GM23248 (cell line): Measurements from ENCODE around the gene SDR42E2.

Experiments used
- EZH2 ChIP-seq: fragments of 200-600 bp; sonication (generic); IDR thresholded peaks from 2 replicates; pipeline ENCODE4 v1.6.1; 2018; ENCODE audit warnings: antibody characterized with exemption, mild to moderate bottlenecking; ENCODE audit not compliant: insufficient read depth, poor library complexity, severe bottlenecking
- EZH2phosphoT487 ChIP-seq: fragments of 200-600 bp; sonication (generic); IDR thresholded peaks from 2 replicates; pipeline ENCODE4 v1.6.1; 2018; ENCODE audit warnings: antibody characterized with exemption, moderate library complexity, mild to moderate bottlenecking, low read depth; ENCODE audit not compliant: insufficient read depth

- TF ChIP-seq EZH2phosphoT487, result no peak
- TF ChIP-seq EZH2, result no peak
These were observed 48.0 kb downstream of the SDR42E2 start for GRCh38 chr16:22210285-22210684.
